Middle frontal gyrus (tissue), 1 donor: ENCODE results near the gene PTCD3.

Source experiments
- DNase-seq: peaks from one replicate; pipeline ENCODE4 v3.0.0-alpha.2; 2015; ENCODE audit warnings: low spot score; ENCODE audit errors: extremely low spot score

Gene PTCD3

DNA sequence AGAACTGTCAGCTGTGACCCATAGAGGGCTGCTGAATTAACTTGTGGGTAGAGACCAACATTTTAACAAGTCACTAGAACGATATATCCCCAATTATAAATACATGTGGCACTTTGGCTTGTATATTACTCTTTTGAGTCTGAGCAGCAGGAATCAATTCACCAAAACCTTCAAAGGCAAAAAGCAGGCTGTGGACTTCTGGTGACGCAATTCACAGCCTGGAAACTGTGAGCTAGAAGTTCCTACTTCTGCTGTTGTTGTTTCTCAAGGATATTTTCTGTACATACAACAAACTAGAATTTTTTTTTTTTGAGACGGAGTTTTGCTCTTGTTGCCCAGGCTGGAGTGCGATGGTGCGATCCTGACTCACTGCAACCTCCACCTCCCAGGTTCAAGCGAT lies 37.3 kb downstream of the PTCD3 start:
- DNase-seq = no peak

DNA sequence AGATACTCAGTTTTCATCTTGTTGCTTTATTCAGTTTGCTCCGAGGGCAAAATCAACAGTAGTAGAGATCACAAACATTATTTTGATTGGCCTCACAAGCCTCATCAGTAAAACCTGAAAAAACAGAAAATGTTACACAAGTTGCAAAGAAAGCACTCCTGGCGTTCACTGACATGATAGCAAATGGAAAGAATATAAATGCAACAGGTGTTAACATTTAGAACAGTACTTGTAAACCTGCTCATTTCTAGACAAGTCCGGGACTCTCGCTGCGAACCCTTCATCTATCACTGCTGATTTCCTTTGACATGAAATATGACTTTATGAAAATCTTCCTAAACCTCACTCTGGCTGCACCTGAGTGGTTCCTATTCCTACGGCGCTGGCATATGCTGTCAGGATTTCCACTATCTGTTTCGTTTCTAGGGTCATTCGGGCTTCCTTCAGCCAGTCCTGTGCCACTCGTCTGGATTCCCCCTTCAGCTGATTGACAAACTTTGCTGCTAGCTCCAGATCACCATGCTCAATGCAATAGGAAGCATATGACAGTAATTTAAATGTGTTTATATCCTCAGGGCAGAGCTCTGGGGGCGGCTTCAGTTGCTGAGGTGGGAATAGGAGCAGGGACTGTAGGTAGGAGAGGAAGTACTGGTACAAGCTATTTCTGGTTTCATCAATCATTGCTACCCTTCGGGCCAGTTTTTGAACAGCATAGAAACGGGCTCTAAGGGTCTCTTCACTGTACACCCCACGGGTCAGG lies 38.1 kb downstream of the PTCD3 start:
- DNase-seq = no peak

DNA sequence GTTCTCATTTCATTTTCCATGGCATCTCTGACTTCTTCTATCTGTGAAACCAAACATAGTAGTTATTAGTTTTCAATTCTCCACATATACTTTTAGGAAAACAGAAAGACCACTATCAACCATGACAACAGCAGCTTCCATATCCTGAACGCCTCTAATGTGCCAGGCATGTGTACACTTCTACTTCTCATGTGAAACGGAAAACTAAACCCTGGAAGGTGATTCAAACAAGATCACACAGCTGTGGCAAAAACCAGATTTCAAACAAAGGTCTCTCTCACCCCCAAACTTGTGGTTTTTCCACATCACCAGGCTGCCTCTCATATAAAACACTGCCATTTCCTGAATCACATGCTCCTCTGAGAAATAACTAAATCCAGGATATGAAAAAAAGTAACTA lies 41.8 kb downstream of the PTCD3 start:
- no peak for DNase-seq

DNA sequence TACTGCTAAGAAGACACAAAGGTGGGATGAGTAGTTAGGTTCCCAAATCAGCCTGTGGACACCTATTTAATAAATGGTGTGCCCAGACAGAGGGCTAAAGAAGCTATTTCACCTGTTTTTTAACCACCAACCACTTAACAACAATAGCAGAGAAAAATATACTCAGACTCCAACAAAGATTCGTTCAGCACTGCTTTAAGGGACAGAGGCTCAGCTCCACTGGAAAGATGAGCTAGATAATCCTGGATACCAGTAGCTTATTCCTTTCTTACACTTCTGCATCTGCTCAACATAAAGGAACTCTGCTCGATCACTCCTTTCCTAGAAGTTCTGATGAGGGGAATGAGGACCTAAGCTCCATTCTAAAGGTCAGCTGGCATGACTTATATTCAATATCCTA lies 44.5 kb downstream of the PTCD3 start:
- no peak for DNase-seq

DNA sequence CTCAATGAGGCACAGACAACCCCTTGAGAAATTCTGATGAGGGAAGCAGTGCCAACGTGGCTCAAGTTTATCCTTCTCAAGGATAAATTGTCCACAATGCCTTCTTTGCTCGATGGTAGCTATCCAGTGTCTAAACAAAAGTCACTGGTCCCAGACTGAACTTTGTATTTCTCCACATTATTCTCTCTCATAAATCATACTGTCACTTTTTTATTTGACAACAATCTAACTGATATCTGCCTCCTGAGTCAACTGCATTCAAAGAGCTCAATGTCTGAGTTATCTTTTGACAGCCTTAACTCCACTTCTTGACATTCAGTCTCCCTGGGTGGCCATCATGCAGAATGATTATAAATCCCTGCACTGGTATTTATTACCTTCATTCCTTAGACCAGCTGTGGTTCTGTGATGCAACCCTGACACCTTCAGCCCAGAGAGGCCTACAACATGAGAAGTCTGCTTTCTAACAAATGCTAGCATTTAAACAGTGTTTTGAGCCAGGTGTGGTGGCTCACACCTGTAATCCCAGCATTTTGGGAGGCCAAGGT lies 51.0 kb downstream of the PTCD3 start:
- no peak for DNase-seq

DNA sequence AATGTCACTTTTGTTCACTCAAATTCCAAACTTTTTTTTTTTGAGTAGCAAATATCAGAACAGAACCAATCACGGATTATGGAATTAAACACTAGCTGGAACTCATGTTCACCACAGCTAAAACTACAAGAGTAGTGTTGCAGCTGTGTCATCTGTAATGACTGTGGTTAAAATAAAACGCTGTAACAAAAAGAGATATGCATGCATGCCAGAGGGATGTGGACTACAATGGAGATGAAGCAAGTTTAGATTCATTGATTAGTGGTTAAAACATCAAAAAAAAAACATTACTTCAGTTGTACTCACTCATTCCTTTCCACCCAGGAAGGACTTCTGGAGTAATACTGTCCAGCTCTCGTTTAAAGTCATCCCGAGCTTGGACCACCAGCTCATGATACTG lies 52.3 kb downstream of the PTCD3 start:
- DNase-seq = no peak

DNA sequence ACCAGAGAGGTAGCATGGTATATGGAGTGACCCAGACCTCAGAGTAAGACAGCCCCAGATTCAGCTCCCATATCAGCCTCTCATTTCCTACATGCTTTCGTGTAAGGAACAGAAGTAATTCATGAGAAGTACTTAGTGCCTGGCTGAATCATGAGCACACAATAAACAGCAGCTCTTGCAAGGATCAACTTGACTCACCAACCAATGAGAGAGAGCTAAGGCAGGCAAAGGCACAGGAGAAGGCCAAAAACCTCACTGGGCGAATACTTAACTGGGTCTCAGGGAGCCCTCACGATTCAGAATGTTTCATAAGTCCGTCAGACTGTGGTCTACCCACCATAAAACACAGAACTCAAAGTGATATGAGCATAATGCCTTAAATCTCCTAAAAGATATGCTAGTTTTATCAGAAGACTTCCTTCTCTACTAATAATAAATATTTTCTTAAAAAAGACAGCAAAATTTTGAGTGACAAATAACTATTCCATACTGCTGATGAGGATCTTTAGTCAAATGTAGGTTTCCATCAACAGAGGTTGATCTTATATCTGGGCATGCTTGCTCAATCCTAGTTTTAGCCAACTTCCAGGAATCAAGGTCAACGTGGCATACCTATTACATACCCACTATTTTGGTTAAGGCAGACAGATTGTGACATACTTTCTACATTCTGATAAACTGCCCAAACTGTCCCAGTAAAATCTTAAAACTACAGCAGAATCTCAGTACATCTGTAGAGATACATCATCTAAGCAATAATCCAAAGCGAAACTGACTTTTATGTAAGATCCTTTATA lies 54.3 kb downstream of the PTCD3 start:
- no peak for DNase-seq

DNA sequence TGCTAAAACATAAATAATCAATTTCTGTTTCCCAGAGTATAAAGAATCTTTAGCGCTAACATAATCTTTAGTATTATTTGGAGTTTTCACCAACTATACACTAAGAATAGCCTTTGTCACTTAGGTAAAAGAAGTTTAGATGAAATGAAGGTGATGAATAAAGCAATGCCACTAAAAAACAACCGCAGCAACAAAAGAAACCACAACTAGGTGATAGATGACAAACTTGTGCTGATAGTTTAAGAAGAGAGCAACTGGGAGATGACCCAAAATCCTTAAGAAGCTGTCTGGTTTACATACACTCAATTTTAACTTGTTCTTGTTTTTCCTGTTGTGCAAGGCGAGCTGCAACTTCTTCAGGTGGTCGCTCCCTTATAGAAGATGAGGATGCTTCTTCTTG lies 64.4 kb downstream of the PTCD3 start:
- no peak for DNase-seq

DNA sequence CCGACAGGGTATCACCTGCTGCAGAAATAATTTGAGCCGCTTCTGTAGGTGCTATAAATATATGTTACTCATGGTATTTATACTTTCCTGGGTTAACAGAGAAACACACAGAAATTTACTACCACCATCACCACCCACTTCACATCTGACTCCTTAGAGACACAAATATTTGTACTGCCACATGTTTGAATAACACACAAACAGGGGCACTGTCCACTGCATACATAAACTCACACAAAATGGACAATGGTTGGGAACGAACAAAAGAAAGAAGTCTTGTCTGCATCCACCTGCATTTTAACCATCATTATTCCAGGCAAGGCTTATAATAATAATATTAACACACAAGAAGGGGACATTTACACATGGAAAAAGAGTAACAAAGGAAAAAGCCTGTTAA lies 65.3 kb downstream of the PTCD3 start:
- no peak for DNase-seq

DNA sequence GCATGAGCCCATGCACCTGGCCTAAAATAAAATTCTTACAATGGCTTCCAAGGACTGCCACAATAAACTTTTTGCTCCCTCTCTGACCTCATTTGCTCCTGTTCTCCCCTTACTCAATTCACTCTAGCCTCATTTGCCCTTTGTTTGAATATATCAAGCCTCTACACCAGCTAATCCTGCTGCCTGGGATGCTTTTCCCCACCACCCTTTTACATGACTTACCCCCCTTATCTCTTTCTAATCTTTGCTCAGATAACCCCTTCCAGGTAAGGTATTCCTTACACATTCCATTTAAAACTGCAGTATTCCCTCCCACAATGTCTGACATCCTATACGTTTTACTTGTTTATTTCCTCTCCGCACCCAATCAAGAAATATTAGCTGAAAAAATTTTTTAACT lies 66.6 kb downstream of the PTCD3 start:
- DNase-seq = no peak

DNA sequence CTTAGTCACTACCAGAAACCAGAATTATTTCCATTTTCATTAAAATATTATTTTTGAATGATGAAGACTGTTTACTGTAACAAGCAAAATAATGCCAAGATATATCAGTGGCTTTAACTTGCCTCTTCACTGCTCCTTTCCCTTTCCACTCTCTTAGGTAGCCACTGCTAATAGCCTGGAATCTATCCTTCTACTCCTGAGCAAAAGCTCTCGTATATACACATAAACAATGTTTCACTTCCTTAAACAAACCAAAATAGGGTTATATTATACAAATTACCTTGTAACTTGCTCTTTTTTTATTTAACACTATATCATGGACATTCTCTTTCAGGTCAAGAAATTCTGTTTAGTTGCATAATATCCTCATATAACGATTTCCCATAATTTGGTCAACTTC lies 68.4 kb downstream of the PTCD3 start:
- DNase-seq = no peak

DNA sequence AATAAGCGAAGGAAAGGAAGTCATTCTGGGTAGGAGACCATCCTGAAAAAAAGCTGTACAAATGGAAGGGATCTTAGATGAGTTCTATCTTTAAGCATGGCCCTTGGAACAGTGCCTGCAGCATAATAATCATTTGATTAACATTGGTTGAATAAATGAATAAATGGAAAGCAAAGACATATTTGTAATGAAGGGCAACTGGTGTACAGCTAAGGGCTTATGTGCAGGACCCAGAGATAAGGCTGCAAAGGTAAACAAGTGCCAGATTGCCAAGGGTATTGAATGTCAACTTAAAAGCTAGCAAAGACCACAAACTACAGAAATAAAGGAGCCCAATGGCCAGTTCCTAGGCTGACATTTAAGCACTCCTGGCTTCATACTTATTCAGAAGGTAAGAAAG lies 69.8 kb downstream of the PTCD3 start:
- DNase-seq = no peak

DNA sequence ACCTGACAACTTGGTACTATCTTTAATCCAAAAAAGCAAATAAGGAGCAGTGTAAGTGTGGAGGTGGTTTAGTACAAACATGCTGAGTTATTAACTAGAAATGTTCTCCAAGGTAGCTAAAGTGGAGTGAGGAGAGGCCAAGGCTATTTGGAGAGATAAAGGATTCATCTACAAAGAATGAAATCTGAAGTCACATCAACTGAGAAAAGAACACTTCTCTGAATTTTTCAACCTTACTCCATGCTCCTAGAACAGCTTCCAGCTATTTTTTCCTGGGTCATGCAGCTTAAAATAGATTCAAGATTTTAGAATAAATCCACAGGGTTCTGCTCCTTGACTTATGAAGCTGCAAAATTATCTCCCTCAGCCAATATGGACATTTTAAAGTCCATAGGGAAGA lies 70.6 kb downstream of the PTCD3 start:
- DNase-seq = no peak

DNA sequence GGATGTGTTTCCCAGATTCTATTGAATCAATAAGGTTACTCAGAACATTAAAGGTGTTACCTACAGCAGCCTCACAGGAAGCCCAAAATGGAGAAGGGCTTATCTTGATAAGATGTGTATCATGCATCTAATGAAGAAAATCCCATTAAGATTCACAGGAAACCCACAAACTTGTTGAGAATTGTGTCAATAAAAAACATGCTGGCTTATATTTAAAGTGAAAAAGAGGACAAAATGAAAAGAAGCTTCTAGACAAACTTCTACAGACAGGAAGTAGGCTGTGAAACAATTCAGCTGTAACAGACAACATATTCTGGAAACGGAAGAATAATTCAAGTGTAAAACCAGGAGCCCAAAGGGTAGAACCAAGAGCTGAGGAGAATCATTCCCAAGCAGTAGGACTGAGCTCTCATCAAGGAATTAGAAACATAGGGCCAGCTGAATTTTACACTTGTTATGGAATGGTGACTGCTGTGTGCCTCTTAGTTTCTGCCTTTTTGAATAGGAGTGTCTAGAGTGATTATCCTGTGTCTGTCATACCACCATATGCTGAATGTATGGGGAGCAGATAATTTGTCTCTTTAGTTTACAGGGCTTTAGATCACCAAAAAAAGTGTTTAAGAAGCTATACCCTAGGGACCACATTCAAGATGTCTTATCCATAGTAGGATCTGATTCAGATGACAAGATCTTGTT lies 79.6 kb downstream of the PTCD3 start:
- no peak for DNase-seq

DNA sequence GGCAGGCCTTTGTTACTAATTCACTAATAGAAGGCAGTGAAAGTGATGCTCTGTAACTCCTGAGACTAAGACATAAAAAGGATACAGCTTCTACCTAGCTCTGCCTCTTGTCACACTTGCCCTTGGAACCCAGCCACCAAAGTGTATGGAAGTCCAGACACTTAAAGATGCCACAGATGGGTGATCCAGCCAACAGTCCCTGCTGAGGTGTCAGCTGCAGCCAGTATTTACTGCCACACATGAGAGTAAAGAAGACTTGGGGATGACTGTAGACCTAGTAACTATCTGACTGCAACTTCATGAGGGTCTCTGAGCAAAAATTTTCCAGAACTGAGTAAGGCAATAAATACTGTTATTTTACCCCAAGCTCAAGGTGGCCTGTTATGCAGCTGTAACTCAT lies 80.4 kb downstream of the PTCD3 start:
- no peak for DNase-seq

DNA sequence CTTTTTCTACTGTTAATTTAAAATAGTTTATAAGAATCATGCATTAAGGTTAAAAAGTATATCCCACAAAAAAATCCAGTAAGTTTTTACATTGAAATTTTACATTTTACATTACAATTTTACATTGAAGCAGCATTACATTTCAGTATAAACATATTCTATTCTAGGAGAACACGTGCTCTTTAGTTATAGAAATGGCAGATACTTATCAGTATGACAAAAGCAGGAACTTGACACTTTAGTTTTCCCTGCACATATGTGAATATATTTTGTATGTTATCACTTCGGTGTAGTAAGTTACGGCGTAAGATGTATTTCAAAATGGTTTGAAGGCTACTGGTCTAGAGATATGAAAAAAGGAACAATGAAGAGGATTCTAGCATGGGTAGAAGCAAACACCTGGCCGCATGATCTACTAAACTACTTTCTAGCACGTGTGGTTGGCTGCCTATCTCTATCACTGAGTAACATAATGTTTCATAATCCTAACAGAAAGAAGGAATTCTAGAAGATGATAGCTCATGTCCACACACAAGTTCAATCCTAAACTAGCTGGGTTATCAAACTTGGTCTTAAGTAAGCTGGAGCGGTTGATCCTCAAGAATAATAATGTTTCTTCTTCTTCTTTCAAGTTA lies 83.9 kb downstream of the PTCD3 start:
- no peak for DNase-seq
